Measurements from ENCODE around the gene SOBP.
A peak's percentile ranks its signal among the peaks of the same experiment; 100 is the strongest.
"Not testable (repeated sequence)": the region's sequence is repeated elsewhere in the genome, so short reads cannot be mapped to it uniquely, and the experiment has no call there.

Gene SOBP, protein sequence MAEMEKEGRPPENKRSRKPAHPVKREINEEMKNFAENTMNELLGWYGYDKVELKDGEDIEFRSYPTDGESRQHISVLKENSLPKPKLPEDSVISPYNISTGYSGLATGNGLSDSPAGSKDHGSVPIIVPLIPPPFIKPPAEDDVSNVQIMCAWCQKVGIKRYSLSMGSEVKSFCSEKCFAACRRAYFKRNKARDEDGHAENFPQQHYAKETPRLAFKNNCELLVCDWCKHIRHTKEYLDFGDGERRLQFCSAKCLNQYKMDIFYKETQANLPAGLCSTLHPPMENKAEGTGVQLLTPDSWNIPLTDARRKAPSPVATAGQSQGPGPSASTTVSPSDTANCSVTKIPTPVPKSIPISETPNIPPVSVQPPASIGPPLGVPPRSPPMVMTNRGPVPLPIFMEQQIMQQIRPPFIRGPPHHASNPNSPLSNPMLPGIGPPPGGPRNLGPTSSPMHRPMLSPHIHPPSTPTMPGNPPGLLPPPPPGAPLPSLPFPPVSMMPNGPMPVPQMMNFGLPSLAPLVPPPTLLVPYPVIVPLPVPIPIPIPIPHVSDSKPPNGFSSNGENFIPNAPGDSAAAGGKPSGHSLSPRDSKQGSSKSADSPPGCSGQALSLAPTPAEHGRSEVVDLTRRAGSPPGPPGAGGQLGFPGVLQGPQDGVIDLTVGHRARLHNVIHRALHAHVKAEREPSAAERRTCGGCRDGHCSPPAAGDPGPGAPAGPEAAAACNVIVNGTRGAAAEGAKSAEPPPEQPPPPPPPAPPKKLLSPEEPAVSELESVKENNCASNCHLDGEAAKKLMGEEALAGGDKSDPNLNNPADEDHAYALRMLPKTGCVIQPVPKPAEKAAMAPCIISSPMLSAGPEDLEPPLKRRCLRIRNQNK

DNA sequence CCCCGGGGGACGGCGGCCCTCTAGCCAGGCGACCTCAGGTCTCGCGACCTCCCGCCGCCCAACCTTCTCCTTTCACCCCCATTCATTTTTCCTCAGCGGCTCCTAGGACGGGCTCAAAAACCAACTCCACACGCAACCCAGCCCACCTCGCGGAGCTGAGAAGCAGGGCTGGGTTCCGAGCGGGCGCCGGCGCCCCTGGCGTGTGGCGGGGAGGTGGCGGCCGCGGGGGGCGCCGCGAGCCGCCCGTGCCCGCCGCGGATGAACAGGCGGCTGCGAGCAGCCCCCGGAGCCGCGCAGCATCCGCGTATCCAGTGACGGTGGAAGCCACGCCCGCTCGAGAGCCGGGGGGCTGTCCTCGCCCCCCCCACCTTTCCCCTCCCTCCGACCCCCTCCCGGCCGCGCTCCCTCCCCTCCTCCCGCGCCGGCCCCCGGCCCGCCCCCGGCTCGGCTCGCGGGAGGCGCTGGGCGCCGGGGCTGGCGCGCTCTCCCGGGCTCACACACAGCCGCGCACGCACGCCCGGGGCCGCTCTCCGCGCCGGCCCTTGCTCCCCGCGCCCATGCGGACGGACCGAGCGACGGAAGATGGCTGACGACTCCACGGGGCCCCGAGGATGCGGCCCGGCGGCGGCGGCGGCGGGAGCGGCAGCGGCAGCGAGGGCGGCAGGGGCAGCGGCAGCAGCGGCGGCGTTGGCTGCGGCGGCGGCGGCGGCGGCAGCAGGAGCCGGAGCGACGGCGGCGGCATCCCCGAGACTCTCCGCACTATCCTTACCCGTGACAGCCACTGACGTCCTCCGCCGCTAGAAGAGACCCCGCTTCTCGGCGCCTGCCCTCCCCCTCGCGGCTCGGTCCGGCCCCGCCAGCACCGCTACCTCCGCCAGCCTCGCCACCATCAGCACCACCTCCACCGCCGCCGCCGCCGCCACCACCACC is at the start of gene SOBP:
TSS of gene SOBP (plus strand) at position 482 of the 930 bp plus-strand sequence. CDS start 500 bp downstream, outside the sequence.
- peak; percentile 12 to 25 for DNase-seq (ENCODE audit: low read depth in 2 of 2)

DNA sequence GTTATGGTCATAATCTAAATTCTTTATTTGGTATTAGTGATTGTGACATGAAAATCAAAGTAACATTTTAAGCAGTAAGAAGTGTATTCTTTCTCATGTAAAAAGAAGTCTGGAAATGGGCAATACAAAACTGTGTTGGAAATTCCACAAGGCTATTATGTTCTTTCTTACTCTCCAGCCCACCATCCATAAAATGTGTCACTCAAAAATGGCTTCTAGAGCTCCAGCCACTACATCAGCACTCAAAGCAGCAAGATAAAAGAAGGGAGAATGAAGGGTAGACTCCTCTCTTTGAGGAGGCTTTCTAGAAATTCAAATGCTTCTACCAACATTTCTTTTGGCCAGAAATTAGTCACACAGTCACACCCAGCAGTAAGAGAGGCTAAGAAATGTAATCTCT is 49.0 kb upstream of the SOBP start:
- no peak for DNase-seq (ENCODE audit: low read depth in 2 of 2)

DNA sequence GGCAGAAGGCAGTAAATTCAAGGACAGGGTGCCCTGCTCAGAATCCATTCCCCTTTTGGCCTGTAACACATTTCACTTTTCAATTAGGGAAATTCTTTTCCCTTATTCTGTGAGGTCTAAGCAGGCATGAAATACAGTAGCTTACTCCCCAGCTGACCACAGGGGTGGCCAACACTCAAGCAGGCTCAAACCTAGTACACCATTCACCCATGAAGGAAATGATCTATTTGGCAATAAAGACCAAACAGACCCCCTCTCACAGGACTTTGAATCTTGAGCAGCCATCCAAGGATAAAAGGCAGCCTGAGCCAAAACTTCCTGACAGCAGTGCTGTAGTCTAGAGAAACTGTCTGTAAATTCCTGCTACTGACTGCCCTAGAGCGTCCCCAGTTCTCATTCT is 48.2 kb upstream of the SOBP start:
- no peak for DNase-seq (ENCODE audit: low read depth in 2 of 2)

DNA sequence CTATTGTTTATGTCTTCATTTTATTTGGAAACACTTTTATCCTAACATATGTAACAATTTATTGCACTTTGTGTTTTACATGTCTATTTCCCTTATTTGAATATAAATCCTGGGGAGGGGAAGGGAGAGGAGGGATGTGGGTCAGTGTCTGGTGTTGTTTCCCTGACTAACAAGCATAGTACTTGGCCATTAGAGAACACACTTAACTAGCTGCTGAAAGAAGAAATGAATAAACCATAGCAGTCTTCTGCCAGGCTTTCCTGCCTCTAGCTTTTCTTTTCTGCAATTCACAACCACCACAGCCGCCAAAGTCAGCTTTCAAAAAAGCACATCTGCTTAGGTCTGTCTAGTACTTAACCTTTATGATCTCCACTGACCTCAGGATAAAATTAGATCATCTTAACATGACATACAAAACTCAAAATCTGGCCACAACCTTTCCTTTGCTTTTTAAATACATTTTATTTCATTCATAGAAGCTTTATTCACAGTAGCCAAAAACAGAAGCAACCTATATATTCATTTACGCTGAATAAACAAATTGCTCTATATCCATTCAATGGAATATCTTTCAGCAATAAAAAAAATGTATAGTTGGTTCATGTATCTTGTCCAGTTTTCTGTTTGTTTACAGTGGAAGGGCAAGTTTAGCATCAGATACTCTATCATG is 46.8 kb upstream of the SOBP start:
- no peak for DNase-seq (ENCODE audit: low read depth in 2 of 2)

DNA sequence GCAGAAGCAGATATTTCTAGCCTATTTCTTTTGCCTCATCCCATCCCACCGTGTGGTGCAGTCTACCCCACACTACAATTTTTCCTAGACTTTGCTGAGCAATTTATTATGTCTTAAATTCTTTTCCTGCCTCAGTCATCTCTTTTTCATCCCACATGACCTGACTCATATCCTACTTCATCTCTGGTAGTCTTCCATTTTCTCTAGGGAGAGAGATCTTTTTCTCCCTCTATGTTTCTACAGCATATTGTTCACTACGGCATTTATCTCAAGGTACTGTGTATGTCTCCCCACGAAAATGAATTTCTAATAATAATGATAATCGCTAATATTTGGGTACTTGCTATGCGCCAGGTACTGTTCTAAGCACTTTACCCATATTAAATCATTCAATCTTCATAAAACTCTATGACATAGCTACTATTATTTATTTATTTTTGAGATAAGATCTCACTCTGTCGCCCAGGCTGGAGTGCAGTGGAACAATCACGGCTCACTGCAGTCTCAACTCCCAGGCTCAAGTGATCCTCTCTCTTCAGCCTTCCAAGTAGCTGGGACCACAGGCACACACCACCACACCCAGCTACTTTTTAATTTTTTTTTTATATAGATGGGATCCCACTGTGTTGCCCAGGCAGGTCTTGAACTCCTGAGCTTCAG is 46.2 kb upstream of the SOBP start:
- no peak for DNase-seq (ENCODE audit: low read depth in 2 of 2)

DNA sequence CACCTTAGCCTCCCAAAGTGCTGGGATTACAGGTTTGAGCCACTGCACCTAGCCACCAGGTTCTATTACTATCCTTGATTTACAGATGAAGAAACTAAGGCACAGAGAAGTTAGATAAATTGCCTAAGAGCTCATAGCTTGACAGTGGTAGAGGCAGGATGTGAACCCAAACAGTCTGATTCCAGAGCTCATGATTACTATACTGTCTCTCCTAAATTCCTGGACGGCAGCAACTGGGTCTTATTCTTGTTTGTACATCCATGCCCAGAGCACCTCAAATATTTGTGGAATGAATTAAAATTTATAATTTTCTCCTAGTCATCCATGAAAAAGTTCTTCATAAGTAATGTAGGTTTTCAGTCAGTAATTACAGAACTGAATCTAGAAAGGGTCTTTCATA is 45.6 kb upstream of the SOBP start:
- no peak for DNase-seq (ENCODE audit: low read depth in 2 of 2)

DNA sequence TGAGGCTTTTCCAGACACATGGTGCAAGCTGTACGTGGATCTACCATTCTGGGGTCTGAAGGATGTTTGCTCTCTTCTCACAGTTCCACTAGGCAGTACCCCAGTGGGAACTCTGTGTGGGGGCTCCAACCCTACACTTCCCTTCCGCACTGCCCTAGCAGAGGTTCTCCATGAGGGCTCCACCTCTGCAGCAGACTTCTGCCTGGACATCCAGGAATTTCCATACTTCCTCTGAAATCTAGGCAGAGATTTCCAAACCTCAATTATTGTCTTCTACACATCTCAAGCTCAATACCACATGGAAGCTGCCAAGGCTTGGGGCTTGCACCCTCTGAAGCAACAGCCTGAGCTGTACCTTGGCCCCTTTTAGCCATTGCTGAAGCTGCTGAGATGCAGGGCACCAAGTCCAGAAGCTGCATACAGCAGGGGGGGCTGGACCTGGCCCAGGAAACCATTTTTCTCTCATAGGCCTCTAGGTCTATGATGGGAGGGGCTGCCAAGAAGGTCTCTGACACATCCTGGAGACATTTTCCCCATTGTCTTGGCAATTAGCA is 42.2 kb upstream of the SOBP start:
- DNase-seq (ENCODE audit: low read depth in 2 of 2): no peak

DNA sequence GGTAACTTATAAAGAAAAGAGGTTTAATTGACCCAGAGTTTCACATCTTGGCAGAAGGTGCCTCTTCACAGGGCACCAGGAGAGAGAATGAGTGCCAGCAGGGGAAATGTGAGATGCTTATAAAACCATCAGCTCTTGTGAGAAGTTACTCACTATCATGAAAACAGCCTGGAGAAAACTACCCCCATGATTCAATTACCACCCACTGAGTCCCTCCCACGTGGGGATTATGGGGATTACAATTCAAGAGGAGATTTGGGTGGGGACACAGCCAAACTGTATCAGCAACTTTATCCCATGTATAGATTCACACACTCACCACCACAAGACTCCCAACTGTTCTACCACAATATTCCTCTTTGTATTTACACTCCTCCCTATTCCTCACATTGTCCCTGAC is 41.1 kb upstream of the SOBP start:
- DNase-seq (ENCODE audit: low read depth in 2 of 2): no peak

DNA sequence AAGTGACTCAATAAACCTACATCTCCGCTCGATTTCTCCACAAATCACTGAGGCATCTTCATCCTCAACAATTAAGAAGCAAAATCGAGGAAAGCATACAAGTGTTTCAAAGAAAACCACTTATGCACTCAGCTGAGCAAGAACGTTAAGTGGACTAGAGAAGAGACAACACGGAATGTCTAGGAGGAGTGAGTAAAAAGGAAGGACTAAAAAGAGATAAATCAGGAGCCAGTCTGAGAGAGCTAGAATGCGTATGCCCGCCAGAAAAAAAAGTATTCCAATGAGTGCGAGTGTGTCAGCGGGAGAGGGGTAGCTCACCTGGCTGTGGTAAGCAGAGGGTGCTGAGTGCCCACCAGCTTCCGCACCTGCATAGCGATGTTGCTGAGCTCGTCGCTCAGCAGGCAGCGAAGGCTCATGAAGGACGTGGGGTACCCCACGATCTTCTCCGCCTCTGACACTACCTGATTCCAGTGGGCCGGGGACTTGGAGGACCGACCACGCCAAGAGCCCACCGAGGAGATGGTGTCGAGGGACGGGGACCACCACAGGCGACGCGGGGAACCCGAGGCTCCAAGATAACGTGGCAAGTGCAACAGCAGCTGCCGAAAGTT is 31.1 kb upstream of the SOBP start:
- peak; percentile 7 to 8 for DNase-seq (ENCODE audit: low read depth in 2 of 2)

DNA sequence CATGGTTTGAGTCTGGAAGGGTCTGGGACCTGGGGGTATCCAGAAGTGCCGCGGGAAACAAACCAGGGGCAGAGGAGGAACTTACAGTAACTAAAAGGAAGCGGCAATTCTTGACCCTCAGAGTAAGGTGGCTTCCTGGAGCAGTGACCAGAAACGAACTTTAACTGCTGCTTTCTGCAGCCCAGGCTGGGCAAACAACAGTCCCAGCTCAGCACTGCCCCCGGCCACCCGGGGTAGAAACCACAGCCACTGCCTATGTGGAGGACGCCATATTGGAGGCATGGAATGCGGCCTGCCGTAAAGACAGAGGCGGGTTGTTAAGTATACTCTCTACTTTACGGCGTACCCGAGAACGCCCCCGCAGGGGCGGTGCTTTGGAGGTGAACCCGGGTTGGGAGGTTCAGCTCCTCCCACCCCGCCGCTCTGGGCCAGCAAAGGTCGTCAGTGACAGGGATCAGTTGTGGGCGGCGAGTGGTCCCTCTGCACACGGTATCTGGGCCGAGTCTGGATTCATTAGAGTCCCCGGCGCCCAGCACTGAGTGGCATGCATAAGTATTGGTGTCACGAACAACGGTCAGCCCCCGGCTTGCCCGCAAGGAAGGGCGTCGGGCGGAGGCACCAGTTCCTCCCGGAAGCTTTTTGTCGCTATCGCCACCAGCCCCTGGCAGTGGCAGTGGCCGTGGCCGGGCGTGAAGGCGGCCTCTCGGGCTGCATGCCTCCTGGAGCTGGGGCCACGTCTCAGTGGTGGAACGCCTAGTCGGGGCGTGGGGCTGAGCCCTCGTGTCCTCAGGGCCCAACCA is 30.4 kb upstream of the SOBP start, which contains the start of gene PDSS2:
TSS of gene PDSS2 (minus strand) at position 282 of the 800 bp plus-strand sequence. CDS start at position 3, 279 bp downstream.
- DNase-seq (ENCODE audit: low read depth in 2 of 2): peak; percentile 94 to 99

DNA sequence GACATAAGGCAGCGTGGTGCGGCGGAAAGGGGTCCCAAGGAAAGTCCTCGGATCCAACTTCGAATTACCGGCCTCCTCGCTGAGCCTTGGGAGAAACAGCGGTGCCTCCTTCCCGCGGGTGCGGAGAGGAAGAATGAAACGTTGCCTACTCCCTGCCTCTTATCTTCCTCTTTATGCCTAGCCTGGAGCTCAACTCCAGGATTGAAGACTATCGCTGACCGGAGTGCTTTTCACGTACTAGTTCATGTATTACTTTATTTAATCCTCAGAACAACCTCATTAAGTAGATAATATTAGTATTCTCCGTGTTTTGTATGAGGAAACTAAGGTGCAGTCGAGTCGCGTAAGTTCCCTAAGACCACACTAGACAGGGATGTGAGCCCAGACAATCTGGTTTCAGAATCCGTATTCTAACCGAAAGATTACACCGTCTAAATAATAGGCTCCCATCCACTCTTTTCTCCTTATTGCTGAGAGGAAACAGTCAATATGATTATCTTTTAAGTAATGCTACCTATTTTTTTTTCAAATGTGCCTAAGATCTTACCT is 29.8 kb upstream of the SOBP start:
- no peak for DNase-seq (ENCODE audit: low read depth in 2 of 2)

DNA sequence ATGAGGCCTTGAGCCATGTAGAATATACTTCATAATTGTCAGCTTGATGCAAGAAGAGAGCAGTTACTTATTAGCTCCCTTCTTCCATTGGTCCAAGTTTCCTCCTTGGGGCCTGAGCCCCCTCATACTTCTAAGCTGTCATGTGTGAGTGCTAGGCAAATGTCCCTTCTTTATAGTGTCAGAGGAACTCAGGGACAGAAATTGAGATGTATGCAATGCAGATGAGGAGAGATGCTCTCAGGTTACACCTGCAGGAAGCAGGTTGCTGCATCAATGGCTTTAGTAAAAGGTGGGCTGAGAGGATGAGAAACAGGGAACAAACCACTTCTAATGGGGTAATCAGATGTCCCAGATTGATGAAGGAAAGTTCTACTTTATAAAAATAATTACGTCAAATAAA is 23.9 kb upstream of the SOBP start:
- DNase-seq (ENCODE audit: low read depth in 2 of 2): no peak

DNA sequence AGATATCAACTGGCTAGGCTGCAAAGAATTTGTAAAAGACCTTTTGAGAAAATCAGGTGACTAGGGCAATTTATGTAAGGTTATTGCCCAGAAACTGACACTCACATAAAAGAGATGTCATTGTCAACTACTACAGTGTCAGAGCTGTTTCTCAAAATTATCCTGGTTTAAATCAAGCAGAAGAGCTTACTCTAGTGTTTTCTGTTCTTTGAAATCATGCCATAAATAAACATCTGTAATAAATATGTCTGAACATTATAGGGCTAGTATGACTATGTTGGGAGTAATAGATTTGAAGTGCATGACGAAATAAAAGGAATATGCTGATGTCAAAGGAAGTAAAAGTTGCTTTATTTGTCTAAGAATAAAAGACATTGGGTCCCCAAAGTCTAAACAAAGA is 19.6 kb upstream of the SOBP start:
- no peak for DNase-seq (ENCODE audit: low read depth in 2 of 2)

DNA sequence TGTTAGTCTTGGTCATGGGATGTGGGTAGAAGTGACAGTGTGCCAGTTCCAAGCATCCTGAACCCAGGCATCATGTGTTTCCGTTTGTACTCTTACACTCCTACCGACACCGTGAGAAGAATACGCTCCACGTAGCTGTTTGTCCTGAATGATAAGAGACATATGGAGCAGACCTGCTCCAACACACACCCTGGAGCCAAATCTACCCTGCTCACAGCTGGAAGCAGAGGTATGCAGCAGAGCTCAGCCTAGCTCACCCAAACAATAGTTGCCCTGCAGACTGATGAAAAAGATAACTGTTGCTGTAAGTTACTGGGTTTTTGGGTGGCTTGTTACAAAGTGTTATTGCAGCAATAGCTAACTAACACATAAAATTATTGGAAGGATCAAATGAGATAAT is 16.3 kb upstream of the SOBP start:
- DNase-seq (ENCODE audit: low read depth in 2 of 2): no peak

DNA sequence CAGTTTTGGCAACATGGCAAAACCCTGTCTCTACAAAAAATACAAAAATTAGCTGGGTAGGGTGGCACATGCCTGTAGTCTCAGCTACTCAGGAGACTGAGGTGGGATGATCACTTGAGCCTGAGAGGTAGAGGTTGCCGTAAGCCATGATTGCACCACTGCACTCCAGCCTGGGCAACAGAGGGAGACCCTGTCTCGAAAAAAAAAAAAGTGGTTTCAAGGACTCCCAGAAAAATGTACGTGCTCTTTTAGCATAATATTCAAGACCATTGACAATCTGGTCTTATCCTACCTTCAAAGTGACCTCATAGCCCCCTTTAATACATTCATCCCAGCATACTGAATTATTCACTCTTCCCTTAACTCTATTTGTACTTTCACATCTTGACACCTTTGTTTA is 14.6 kb upstream of the SOBP start:
- not testable (repeated sequence) for DNase-seq (ENCODE audit: low read depth in 2 of 2)

DNA sequence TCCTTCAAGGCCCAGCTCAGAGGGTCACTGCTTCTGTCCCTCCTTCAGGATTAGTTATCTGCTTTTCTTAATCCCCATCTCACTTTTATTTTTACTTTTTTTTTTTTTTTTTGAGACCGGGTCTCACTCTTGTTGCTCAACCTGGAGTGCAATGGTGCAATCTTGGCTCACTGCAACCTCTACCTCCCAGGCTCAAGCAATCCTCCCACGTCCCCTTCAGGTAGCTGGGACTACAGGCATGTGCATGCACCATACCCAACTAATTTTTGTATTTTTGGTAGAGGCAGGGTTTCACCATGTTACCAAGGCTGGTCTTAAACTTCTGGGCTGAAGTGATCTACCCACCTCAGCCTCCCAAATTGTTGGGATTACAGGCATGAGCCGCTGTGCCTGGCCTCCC is 14.1 kb upstream of the SOBP start:
- DNase-seq (ENCODE audit: low read depth in 2 of 2): not testable (repeated sequence)

DNA sequence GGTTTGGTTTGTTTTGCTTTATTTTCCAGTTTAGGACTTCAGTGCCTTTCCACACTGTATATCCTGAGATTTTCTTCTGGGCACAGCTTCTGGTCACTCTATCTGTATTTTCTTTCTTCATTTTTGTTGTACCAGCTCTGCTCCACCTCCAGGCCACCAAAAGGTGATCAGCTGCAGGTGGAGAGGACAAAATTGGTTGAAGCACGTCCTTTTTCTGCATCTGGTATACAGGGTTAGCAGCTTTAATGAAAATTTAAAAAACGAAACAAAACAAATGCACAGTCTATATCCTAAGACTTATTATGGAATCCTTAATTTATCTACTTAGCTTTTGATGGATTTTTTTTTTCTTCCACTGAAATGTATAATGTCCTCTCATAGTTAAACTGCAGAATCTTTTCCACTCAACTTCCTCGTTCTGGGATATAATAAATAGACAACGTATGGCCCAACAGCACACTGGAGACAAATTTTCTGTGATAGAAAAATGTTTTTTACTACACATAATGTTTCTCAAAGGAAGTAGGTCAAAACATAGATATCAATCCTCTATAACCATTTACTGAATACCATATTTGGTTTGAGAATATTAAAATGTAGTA is 10.7 kb upstream of the SOBP start:
- DNase-seq (ENCODE audit: low read depth in 2 of 2): no peak

DNA sequence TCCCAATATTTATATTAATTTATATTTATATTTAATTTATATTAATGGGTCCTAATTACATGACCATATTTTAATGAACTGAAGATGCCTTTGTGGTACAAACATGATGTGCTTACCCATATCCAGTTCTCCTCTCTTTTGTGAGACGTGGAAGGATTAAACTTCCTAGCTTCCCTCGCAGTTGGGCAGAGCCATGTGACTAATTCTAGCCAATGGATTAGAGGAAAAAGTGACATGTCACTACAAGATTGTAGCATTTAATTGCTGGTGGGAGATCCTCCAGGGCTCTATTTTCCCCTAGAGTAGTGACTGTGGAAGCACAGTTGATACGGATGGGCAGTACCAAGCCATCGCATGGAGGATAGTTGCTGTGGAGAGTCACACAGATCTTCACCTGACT is 4.8 kb upstream of the SOBP start:
- DNase-seq (ENCODE audit: low read depth in 2 of 2): no peak

Data from stimulated activated CD8-positive, alpha-beta memory T cell treated with anti-CD3 and anti-CD28 coated beads, Interleukin-2, amount 100 ng/mL, for 48 hours (primary cell).